Nucleus accumbens (tissue), 56 donors: ENCODE data around the gene GABARAP.

Source experiments
- DNase-seq, 56 donors: peaks; one replicate each; lab custom pipeline; 2025; lab: John Stamatoyannopoulos, UW

Gene GABARAP

DNA sequence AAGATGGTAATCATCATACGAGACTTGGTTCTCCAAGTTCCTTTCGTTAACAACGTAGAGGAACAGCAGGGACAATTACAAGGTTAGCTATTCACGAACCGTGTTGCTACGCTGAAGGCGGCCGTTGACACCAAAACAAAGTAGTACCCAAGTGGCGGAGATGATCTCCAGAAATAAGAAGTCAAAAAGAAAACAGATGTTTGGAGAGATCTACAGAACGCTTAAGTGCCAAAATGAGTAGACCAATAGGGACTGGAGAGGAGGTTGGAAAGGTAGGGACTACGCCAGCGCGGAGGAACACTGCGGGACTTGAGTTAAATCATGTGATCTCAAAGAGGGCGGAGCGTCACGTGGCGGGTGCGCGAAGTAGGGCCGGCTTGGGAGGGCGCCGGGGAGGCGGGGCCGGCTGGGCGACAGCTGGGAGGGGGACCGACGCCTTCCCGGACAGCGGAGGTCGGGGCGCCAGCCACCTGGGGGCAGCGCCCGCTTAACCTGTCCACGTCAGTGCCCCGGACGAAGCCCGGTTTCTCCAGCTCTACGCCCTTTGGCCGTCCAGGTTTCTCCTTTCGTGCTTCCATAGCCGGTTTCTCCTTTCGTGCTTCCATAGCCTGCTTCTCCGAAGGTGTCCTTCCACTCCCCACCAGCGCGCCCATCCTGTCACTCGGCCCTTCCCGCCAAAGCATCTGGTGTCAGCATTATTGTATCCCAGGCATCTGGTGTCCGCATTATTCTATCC lies 636 bp upstream of the GABARAP start:
- DNase-seq: peak in 55 of 56 donors; percentile 42 to 96 (median 90)

DNA sequence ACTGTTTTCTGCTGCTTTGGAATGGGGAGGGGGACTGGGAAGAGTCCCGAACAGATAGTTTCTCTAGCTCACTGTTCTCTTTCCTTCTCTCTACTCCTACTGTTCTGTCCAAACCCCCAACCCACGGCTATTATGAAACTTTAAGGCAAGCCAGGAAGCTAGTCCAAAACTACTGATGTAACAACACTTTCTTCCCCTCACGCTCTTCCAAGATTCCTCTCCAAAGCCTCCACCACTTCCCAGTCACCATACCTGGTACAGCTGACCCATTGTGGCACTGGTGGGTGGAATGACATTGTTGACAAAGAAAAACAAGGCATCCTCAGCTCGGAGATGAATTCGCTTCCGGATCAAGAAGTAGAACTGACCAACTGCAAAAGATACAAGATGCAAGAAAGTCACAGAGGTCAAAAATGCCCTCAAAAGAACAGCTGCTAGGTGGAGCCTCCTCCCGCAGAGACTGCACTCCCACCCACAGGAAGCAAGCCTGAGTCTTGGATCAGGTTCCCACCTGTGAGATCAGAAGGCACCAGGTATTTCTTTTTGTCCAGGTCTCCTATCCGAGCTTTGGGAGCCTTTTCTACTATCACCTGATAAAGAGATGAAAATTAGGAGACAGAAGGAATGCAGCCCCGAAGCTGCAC lies 1.0 kb downstream of the GABARAP start:
- no peak for DNase-seq

DNA sequence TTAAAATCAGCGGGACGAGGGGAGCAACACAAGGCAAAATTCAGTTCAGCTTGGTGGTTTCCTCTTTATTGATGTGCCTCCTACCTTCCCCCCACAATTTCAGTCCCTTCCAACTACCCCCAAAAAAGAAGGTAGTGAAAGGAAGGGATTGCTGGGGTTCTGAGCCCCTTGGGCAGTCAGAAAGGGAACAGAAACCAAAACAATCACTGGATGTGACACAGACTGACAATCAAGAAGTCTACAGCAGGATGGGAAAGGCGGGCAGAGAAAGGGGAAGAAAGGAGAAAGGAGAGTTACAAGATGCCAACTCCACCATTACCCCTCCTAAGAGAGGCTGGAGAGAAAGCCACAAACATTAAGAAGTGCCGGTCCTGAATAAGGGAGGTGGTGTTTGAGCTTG lies 1.9 kb downstream of the GABARAP start:
- peak in 2 of 56 donors; percentile 22 to 40 for DNase-seq

DNA sequence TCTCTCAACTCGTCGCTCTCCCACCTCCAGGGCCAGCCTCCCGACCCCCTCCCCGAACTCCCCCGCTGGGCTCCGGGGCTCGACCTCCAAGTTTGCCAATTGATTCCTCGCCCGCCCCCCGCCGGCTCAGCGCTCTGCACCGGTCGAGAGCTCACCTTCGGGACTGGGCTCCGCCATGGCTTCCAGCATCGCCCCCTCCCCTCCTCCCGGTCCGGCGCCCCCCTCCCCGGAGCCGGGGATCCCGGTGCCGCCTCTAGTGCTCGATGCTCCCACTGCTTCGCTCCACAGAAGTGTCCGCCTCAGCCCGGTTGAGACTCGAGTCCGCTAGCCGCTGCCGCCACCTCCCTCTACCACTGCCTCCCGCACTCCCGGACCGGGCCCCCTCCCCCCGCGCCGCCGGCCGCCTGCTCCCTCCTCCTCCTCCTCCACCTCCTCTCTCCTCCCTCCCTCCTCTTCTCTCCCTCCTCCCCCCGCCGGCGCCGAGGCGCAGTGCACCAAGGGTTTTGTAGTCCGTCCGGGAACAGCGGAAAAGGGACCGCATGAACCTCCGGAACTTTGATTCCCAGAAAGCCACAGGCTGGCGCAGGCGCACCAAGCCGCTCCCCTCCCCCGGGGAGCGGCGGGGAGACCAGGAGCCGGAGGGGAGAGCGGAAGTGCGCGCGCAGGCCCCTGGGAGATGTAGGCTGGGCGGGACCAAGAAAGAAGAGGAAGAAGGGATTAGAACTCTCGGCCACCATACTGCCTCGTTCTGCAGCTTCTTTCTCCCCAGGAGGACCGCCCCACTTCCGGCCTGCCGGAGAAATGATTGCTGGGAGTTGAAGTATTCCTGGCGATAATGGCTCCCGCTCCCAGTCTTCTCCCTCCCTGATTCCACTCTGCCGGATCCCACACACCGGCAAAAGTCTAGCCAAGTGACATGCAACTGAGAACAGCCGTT lies 2.9 kb downstream of the GABARAP start, which contains the start of gene PHF23:
PHF23 (minus strand) TSS at position 367 of the 937 bp plus-strand sequence; CDS start at position 189, 178 bp downstream.
- peak; percentile 92 to 100 (median 99) for DNase-seq

DNA sequence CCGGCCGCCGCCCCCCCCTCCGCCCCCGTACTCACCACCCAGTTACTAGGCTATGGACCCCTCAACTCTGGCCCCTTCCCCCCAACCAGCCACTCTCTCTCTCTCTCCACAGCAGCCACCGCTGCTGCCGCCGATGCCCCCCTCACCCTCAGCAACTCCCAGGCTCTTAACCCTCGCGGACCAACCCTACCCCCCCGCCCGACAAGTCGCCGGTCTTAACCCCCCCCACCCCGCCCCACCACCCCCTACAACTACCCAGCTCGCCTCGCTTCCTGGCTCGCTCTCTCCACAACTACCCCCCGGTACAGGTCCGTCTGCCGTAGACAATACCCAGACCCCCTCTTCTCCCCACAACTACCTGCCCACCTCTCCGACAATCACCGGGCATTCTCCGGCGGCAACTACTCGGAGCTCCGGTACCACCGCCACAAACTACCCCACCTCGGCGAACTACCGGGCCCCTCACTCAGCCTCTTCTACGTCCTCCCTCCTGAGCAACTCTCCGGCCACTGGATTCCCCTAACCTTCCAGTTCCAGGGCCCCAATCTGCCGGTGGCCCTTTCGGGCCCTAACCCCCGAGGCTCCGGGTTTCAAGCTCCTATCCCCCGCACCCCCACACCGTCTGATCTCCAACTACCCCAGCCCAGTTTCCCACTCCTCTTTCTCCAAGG lies 3.7 kb downstream of the GABARAP start:
- DNase-seq: peak in 5 of 56 donors; percentile 31 to 59 (median 49)

DNA sequence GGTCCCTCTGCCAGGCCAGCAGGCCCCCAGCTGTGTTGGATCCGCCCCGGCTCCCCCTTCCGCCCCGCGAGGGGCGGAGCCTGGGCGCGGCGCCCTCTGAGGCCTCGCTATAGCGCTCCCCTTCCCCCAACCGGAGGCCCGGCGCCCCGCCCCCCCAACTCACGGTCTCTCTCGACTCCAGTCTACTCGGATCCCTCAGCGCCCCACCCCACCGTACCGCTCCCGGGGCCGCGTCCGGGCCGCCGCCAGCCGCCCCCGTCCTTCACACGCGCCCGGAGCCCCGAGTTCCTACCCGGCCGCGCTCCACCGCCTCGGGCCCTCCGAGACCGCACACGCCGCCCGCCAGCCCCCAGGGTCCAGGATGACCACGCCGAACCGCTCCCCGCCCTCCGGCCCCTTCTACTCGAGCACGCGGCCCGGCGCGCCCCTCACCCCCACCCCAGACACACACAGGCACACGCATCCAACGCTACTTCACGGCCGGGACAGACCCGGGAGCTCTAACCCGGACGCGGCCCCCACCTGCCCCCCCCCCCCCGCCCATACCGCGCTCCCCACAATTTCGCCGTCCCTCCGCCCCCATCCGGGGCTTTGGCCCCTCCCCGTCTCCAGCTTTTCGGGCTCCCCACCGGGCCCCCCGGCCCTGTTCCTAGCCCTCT lies 4.4 kb downstream of the GABARAP start:
- DNase-seq: peak in 42 of 56 donors; percentile 28 to 79 (median 54)

DNA sequence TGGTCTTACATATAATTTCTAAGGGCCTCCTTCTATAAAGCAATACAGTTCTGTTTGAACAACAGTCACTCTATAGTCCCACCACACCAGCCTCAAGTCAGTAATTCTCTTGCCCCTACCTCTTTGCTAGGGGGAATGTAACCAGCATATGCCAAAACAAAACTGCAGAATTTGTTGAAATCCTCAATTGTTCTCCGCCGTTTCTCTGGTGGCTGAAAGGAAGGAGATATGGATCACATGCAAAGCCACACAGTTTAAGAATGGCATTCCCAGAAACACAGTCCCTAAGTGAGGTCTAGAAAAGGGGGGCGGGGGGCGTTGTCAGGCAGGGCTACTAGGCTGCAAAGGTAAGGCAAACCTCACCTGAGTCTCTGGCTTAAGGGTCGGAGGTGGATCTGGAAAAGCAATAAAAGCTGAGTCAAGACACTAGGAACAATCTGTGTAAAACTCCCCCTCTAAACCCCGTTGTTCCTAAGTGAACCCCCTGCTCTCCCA lies 4.9 kb downstream of the GABARAP start:
- DNase-seq: no peak

DNA sequence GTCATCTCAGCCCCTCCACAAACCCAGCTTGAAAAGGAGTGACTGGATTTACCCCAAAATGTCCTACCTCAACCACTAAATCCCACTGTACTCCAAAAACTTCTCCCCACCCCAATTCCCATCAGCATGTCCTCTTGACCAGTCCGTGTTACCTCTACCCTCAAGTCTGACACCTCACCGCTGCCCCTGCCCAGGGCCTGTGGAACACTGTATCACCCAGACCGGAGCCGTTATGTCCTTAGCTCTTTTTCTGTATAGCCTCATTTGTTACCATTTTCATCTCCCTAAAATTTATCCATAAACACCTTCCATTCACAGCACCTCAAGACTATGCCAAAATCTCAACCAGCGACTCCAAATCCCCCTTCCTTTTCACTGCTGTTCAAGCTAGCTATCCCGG lies 5.4 kb downstream of the GABARAP start:
- DNase-seq: no peak

DNA sequence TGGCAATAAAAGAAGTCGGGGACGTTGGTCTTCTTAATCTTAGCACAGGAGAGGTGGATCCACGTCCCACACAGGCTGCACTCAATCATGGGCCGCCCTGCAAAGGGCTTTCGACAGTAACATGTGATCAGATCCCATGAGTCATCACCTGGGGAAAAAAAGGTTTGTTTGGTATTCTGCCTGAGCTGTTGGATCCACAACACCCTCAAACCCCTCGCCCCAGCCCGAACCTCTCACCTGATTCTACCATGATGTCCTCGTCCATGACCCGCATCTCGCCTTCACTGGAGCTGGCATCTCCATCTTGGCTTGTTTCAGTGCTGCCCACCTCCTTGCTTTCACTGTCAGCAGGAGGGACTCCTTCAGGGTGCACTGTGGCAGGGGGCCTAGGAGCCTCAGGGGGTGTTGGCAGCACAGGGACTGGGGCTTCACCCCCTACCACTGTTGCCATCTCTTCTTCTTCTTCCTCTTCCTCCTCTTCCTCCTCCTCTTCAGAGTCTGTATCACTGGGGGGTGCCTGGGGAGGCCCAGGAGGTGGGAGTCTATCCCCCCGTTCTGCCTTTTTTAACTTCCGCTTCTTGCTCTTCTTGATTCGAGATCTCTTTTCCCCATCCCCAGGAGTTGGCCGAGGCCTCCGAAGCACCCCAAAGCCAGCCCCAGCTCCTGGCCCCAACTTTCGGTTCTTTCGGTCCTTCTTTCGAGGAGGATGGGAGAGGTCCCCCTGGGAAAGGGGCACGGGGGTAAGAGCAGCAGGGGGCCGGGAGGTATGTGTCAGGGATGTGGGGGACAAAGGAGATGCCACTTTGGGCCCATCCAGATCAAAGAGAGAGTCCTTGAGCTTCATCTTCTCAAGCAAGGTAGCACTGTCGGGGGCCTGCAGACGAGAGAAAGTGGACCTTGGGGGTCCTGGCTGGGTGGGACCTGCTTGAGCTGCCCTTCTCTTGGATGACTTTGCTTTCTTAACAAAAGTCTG lies 6.3 kb downstream of the GABARAP start:
- no peak for DNase-seq

DNA sequence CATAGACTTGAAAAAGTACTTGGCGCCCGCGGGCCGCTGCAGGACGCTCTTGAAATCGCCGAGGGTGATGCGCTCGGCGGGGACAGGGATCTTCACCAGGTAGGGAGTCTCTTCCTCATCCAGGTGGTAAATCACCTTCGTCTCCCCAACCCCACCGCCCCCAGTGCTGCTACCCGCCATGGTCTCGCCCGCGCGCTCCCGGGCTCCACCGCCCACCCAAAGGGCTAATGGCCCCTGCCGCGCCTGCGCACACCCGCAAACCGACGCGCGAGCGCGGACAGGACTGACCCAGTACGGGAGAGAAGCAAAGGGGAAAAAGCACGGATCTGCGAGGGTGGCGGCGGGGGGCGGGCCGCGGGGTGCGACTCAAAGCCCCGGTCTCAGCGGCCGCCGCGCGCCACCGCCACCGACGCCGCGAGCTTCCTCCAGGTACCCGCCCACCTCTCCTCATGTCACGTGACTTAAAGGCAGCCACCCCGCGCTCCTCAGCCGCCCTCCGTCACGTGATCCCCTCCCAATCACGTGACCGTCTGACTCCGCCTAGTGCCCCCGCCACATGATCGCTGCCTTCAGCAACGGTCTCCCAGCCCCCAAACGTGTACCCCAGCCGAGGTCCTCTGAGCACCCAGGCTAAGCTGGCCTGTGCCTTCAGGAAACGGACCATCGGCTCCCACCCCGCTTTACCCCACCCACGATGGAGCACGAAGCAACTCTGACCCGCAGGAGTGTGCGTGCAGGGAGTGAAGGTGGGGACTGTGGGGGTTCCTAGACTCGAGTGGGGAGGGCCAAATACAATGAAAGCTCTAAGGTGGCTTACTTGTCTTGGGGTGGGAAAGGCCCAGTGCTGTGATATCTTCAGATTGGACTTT lies 7.9 kb downstream of the GABARAP start, which contains the start of gene DVL2:
DVL2 (minus strand) TSS at position 435 of the 869 bp plus-strand sequence; CDS start at position 180, 255 bp downstream.
- peak; percentile 51 to 98 (median 93) for DNase-seq

DNA sequence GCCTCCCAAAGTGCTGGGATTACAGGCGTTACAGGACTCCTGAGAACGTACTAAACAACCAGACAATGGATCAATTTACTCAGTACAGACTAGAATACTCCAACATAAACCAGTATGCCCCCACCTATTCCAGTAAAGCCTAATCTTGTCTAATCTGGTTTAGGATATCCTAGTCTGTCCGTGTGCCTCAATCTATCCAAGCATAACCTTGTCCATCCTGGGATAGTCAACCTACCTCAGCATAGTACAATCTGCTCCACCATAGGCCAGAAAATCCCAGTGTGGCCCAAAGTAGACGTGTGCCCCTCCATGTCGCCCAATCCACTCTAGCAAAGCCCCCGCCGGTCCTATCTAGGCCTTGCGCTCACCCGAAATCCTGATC lies 8.6 kb downstream of the GABARAP start:
- no peak for DNase-seq

DNA sequence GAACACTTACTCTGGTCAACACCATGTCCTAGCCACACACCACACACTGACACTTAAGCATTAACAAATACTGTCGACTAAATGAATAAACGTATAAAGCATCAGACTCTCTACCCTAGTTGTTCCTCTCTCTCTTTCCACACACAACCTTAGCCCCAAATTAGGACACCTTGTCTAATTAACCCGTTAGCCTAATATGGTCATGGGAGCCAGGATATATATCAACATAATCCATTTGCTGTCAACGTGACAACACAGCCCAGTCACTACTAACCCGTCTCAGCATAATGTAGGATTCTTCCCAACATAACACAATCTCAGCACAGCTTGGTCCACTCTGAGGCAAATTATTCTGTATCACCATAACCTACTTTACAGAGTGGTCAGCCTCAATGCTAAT lies 10.1 kb downstream of the GABARAP start:
- no peak for DNase-seq

DNA sequence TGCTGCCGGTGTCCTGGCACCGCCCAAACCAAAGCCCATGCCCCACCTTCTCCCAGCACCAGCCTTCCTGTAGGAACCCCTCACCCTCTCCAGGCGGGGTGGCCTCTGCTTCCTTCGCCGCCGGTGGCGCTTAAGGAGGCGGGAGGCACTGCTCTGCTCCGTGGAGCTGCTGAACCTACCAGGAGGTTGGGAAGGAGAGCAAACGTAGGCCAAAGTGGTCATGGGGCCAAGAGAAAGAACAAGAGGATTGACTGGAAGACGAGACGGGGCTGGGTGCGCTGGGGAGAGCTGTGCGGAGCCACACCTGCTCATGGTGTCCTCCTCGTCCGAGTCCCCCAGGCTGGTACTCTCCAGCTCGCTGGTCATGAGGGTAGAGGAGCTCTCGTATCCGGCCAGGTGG lies 12.7 kb downstream of the GABARAP start:
- DNase-seq: no peak

DNA sequence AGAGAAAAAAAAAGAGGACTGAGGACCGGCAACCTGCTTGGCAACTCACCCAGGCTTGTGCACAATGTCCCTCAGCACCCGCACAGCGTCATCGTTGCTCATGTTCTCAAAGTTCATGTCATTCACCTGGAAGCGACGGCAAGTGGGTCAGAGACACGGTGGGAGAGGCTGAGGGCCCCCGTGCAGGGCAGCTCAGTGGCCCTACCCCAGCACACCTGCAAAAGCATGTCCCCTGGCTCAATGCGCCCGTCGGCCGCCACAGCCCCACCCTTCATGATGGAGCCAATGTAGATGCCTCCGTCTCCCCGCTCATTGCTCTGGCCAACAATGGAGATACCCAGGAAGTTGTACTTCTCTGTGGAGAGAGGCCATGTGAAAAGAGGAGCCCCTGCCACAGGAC lies 13.3 kb downstream of the GABARAP start:
- DNase-seq: no peak

DNA sequence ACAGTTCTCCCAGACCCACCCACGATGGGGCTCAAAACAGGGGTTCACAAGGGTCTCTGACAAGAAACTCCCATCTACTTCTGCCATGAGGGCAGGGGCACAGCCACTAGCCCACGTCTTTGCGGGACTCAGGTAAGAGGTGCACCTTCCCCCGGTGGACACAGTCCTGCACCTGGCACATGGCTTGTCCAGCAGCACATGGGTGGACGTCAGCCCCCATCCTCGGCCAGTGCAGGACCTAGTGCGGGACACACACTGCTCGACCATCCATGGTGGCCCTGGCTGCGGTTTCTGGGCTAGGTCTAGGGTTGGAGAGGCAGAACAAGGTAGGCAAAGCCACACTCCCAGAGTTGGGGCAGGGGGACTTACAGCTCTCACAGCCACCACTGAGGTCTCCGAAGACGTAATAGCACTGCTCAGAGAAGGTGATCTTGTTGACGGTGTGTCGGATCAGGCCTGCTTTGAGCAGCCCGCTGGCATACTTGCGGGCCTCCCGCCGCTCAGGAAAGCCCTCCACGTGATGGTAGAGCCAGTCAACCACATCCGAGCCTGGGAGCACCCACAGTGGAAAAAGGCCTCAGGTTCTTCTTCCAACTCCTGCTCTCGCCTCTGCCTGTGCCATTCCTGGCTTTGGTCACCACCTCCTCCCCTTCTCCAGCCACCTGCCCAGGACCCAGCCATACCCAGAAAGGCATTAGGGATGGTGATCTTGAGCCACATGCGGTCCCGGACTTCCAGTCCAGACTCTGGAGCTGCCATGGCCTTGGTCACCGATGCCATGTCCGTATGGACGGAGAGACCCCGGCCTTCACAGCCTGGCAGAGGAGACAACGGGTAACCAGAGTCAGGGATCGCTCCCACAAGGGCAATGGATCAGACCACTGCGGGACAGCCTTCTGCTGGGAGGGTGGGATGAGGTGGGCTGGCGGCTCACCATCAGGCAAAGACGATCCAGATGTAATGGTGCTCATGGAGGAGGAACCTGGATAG lies 15.2 kb downstream of the GABARAP start:
- no peak for DNase-seq

DNA sequence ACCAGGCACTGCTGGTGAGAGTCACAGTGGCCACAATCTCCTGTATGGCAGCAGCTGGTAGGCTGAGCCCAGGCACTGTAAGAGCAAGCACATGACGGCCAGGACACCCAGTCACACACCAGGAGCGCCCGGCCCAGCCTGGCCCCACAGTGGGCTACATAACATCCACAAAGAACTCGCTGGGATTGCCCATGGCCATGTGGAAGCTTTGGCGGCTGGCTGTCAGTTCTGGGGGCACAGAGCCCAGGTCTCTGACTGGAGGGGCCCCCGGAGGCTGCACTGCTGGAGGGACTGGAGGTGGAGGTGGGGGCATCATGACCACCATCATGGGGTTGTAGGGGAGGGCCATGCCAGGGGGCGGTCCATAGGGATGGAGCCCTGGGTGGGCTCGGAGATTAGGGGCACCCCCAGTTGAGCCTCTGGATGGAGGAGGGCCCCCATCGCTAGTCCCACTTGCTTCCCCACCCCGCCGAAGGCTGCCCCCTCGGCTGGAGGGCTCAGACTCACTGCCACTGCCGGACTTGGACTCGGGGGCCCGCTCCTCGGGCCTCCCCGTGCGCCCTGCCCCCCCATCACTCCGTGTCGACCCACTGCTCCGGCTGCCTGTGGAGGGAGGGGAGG lies 16.4 kb downstream of the GABARAP start:
- DNase-seq: no peak
